ENCODE results near the gene DGKE.

The DGKE gene

GRCh38 chr17:56849131-56849530 lies 15.2 kb downstream of the DGKE start:
- Histone ChIP-seq H3K4me3 (ENCODE audit: low read length) (no peak overlapping the region), H3F3A (ENCODE audit: insufficient read depth, low read length) (peaks cover 33% of the 10 kb centered on the region), H3K27ac (ENCODE audit: low read length) (peak overlapping the region; percentile 91; the same call in 1 of the 2 replicates), H3K9ac (ENCODE audit: low read length) (no peak overlapping the region), H3K36me3 (replicated peaks; ENCODE audit: insufficient read depth, low read length) (peaks cover 12% of the 10 kb centered on the region; the same call in 1 of the 2 replicates), H3K27me3 (replicated peaks; ENCODE audit: insufficient read depth, low read length) (no peaks in the 10 kb centered on the region), H3K4me1 (ENCODE audit: low read length) (peaks cover 35% of the 10 kb centered on the region), H3K9me2 (replicated peaks; ENCODE audit: insufficient read depth, low read length) (no peaks in the 10 kb centered on the region), H3K4me2 (ENCODE audit: low read depth, low read length) (peak overlapping the region; percentile 10; the same call in 1 of the 2 replicates), H3K79me2 (ENCODE audit: low read length) (peaks cover 33% of the 10 kb centered on the region), H2AFZ (ENCODE audit: low read length) (no peak overlapping the region), H3K9me3 (replicated peaks; ENCODE audit: insufficient read depth, low read length) (no peaks in the 10 kb centered on the region), H4K20me1 (ENCODE audit: insufficient read depth, low read length) (no peaks in the 10 kb centered on the region)
- DNase-seq: no peak
- no peak for TF ChIP-seq CTCF (IDR thresholded peaks at IDR 0.05; ENCODE audit: low read length)
- no peak for TF ChIP-seq EZH2phosphoT487 (IDR thresholded peaks at IDR 0.05; ENCODE audit: low read length)
- no peak for TF ChIP-seq EZH2 (optimal IDR thresholded peaks at IDR 0.05; ENCODE audit: low read depth, low read length)

- Histone ChIP-seq H4K20me1 (ENCODE audit: insufficient read depth, low read length) (no peaks in the 10 kb centered on the region), H3K4me2 (ENCODE audit: low read depth, low read length) (peak overlapping the region; percentile 42), H3K27ac (ENCODE audit: low read length) (peak overlapping the region; percentile 91), H3K36me3 (replicated peaks; ENCODE audit: insufficient read depth, low read length) (peaks cover 5% of the 10 kb centered on the region; the same call in 1 of the 2 replicates), H3K27me3 (replicated peaks; ENCODE audit: insufficient read depth, low read length) (no peaks in the 10 kb centered on the region), H3K9me2 (replicated peaks; ENCODE audit: insufficient read depth, low read length) (no peaks in the 10 kb centered on the region), H2AFZ (ENCODE audit: low read length) (no peak overlapping the region), H3K79me2 (ENCODE audit: low read length) (peaks cover 24% of the 10 kb centered on the region), H3K9ac (ENCODE audit: low read length) (peak overlapping the region; percentile 55), H3K4me3 (ENCODE audit: low read length) (no peak overlapping the region), H3F3A (ENCODE audit: insufficient read depth, low read length) (peaks cover 33% of the 10 kb centered on the region), H3K9me3 (replicated peaks; ENCODE audit: insufficient read depth, low read length) (no peaks in the 10 kb centered on the region), H3K4me1 (ENCODE audit: low read length) (peaks cover 35% of the 10 kb centered on the region)
- DNase-seq: peak; percentile 37
- TF ChIP-seq EZH2 (optimal IDR thresholded peaks at IDR 0.05; ENCODE audit: low read depth, low read length): no peak
- no peak for TF ChIP-seq EZH2phosphoT487 (IDR thresholded peaks at IDR 0.05; ENCODE audit: low read length)
- no peak for TF ChIP-seq CTCF (IDR thresholded peaks at IDR 0.05; ENCODE audit: low read length)
Observed at GRCh38 chr17:56850591-56850990, 16.6 kb downstream of the DGKE start.

- no peak overlapping the region; the same call in 1 of the 2 replicates for H3K4me3 ChIP-seq (ENCODE audit: low read length)
- no peaks in the 10 kb centered on the region for H3K9me3 ChIP-seq (replicated peaks; ENCODE audit: insufficient read depth, low read length)
- no peaks in the 10 kb centered on the region for H3K27me3 ChIP-seq (replicated peaks; ENCODE audit: insufficient read depth, low read length)
- H3K4me2 ChIP-seq (ENCODE audit: low read depth, low read length): peak overlapping the region; percentile 42
- H3K79me2 ChIP-seq (ENCODE audit: low read length): peaks cover 24% of the 10 kb centered on the region
- H3K4me1 ChIP-seq (ENCODE audit: low read length): peaks cover 35% of the 10 kb centered on the region
- H3K9ac ChIP-seq (ENCODE audit: low read length): peak overlapping the region; percentile 55
- no peaks in the 10 kb centered on the region for H4K20me1 ChIP-seq (ENCODE audit: insufficient read depth, low read length)
- no peak for TF ChIP-seq CTCF (IDR thresholded peaks at IDR 0.05; ENCODE audit: low read length)
- no peak for TF ChIP-seq EZH2phosphoT487 (IDR thresholded peaks at IDR 0.05; ENCODE audit: low read length)
- TF ChIP-seq EZH2 (optimal IDR thresholded peaks at IDR 0.05; ENCODE audit: low read depth, low read length): no peak
- peaks cover 33% of the 10 kb centered on the region for H3F3A ChIP-seq (ENCODE audit: insufficient read depth, low read length)
- peak overlapping the region; percentile 91 for H3K27ac ChIP-seq (ENCODE audit: low read length)
- DNase-seq: peak; percentile 23
- H3K9me2 ChIP-seq (replicated peaks; ENCODE audit: insufficient read depth, low read length): no peaks in the 10 kb centered on the region
- H2AFZ ChIP-seq (ENCODE audit: low read length): no peak overlapping the region
- peaks cover 5% of the 10 kb centered on the region; the same call in 1 of the 2 replicates for H3K36me3 ChIP-seq (replicated peaks; ENCODE audit: insufficient read depth, low read length)
Observed at GRCh38 chr17:56851008-56851407, 17.1 kb downstream of the DGKE start.

Measured in MM.1S (cell line).